ENCODE results near the gene SOD1.
"Not testable (repeated sequence)": the region's sequence is repeated elsewhere in the genome, so short reads cannot be mapped to it uniquely, and the experiment has no call there.

Gene SOD1

DNA sequence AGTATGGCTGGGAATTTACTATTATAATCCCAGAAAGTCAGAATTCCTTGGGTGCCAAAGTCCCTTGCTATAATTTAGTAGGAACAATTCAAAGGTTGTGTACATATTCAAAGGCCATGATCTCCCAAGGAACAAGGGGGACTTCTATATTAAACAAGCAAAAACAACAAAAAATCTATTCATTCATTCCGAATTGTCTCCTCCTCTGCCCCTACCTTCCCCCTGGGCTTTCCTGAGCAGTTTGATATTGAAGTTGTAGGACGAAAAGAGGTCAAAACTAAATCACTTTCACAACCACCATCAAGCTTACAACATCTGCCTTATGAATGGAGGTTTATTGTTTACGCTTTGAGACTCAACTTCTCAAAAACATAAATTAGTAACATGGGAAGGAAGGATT, 35.3 kb upstream of the SOD1 start:
- no peaks in the 10 kb centered on the region for H3K4me1 ChIP-seq (ENCODE audit: control insufficient read depth in 2 of 2, insufficient read depth in 1 of 2, low read depth in 1 of 2, low read length in 2 of 2)
- no CpG with 5 or more reads among the region's 3 CpGs for WGBS, 2 donors (ENCODE audit: extremely low coverage in 2 of 2, insufficient read length in 2 of 2, insufficient replicate concordance in 1 of 2)
- H3K23ac ChIP-seq (ENCODE audit: low read depth, low read length, poor library complexity): no peak overlapping the region
- H3K4me2 ChIP-seq (ENCODE audit: insufficient read depth, low read length, poor library complexity, severe bottlenecking): no peak overlapping the region
- H2BK15ac ChIP-seq (ENCODE audit: low read length): no peak overlapping the region
- H2BK12ac ChIP-seq (ENCODE audit: low read length): no peak overlapping the region
- H3K18ac ChIP-seq (ENCODE audit: low read length): no peak overlapping the region
- H3K9ac ChIP-seq (ENCODE audit: low read depth, low read length, poor library complexity): no peak overlapping the region
- H4K91ac ChIP-seq (ENCODE audit: low read depth, low read length, poor library complexity): no peak overlapping the region
- H2AK5ac ChIP-seq (ENCODE audit: low read depth, low read length): no peak overlapping the region
- H3K9me3 ChIP-seq (replicated peaks in 1 of 2; ENCODE audit: control insufficient read depth in 2 of 2, insufficient read depth in 1 of 2, low read depth in 1 of 2, low read length in 2 of 2): no peaks in the 10 kb centered on the region
- H3K14ac ChIP-seq (ENCODE audit: low read length): no peak overlapping the region
- H3K4ac ChIP-seq (ENCODE audit: low read length): no peak overlapping the region
- no peak overlapping the region for H2BK120ac ChIP-seq (ENCODE audit: low read depth, low read length)
- no peak overlapping the region for H2BK5ac ChIP-seq (ENCODE audit: low read length)
- H3K79me1 ChIP-seq (ENCODE audit: low read depth, low read length): no peaks in the 10 kb centered on the region
- no peak overlapping the region for H3K4me3 ChIP-seq (ENCODE audit: low read length in 2 of 2)
- H3K36me3 ChIP-seq (replicated peaks in 1 of 2; ENCODE audit: control insufficient read depth in 2 of 2, insufficient read depth in 2 of 2, low read length in 2 of 2): no peaks in the 10 kb centered on the region
- H2AFZ ChIP-seq (ENCODE audit: low read length): no peak overlapping the region
- no peak overlapping the region for H3K27ac ChIP-seq (replicated peaks; ENCODE audit: low read length)
- no peak overlapping the region for H4K8ac ChIP-seq (ENCODE audit: low read depth, low read length)
- DNase-seq (ENCODE audit: low spot score): no peak
- no peaks in the 10 kb centered on the region for H3K27me3 ChIP-seq (ENCODE audit: control insufficient read depth in 3 of 3, insufficient read depth in 3 of 3, low read depth in 1 of 3, low read length in 3 of 3)

DNA sequence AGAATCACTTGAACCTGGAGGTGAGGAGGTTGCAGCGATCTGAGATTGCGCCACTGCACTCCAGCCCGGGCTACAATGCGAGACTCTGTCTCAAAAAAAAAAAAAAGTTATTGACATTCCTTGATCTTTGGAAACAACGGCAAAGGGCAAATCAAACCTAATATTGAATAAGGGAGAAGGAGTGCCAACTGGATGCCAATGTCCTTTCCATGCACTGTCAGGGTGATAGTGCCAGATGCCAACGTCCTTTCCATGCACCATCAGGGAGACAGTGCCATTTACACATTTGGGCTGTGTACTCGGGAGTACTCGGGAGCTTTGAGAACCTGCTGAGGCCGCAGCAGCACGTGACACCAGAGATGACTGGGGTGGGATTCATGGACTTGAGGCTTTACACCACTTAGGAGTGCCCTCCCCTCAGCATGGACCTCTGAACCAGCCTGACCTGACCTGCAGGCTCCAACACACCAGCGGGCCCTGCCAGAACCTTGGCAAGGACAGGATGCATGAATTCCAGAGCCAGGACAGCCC, 34.5 kb upstream of the SOD1 start:
- Histone ChIP-seq H2AFZ (ENCODE audit: low read length) (no peak overlapping the region), H4K91ac (ENCODE audit: low read depth, low read length, poor library complexity) (no peak overlapping the region), H3K27ac (replicated peaks; ENCODE audit: low read length) (no peak overlapping the region), H2BK15ac (ENCODE audit: low read length) (no peak overlapping the region), H4K8ac (ENCODE audit: low read depth, low read length) (no peak overlapping the region), H3K14ac (ENCODE audit: low read length) (no peak overlapping the region), H2BK12ac (ENCODE audit: low read length) (no peak overlapping the region), H3K18ac (ENCODE audit: low read length) (no peak overlapping the region), H3K36me3 (replicated peaks in 1 of 2; ENCODE audit: control insufficient read depth in 2 of 2, insufficient read depth in 2 of 2, low read length in 2 of 2) (no peaks in the 10 kb centered on the region), H2AK5ac (ENCODE audit: low read depth, low read length) (no peak overlapping the region), H2BK5ac (ENCODE audit: low read length) (no peak overlapping the region), H3K23ac (ENCODE audit: low read depth, low read length, poor library complexity) (no peak overlapping the region), H3K9me3 (replicated peaks in 1 of 2; ENCODE audit: control insufficient read depth in 2 of 2, insufficient read depth in 1 of 2, low read depth in 1 of 2, low read length in 2 of 2) (no peaks in the 10 kb centered on the region), H2BK120ac (ENCODE audit: low read depth, low read length) (no peak overlapping the region), H3K79me1 (ENCODE audit: low read depth, low read length) (no peaks in the 10 kb centered on the region), H3K4ac (ENCODE audit: low read length) (no peak overlapping the region), H3K27me3 (ENCODE audit: control insufficient read depth in 3 of 3, insufficient read depth in 3 of 3, low read depth in 1 of 3, low read length in 3 of 3) (no peaks in the 10 kb centered on the region), H3K4me1 (ENCODE audit: control insufficient read depth in 2 of 2, insufficient read depth in 1 of 2, low read depth in 1 of 2, low read length in 2 of 2) (no peaks in the 10 kb centered on the region), H3K4me3 (ENCODE audit: low read length in 2 of 2) (no peak overlapping the region), H3K9ac (ENCODE audit: low read depth, low read length, poor library complexity) (no peak overlapping the region), H3K4me2 (ENCODE audit: insufficient read depth, low read length, poor library complexity, severe bottlenecking) (no peak overlapping the region)
- no CpG with 5 or more reads among the region's 11 CpGs for WGBS, 2 donors (ENCODE audit: extremely low coverage in 2 of 2, insufficient read length in 2 of 2, insufficient replicate concordance in 1 of 2)
- DNase-seq (ENCODE audit: low spot score): no peak

DNA sequence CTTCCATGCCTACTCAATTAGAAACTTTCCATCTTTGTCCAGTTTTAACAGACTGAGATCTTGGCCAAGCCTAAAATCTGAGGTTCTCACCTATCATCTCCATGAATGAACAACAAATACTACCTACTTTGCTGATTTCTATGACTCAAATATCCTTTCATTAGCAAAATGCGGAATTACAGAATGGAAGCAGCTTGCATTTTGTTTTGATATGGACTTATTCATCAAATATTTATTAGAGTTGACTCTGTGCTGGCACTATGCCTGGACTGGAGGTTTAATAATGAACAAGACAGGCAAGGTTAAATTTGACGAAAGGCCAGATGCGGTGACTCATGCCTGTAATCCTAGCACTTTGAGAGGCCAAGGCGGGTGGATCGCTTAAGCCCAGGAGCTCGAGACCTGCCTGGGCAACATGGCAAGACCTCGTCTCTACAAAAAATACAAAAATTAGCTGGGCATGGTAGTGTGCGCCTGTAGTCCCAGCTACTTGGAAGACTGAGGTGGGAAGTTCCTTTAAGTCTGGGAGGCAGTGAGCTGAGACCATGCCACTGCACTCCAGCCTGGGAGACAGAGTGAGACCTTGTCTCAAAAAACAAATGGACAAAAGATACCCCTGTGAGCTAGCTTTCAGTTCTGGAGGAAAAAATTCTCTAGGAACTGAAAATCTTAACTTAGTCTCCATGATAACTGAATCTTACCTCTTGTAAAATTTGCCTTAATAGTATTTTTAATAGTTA, 29.4 kb upstream of the SOD1 start:
- H2BK120ac ChIP-seq (ENCODE audit: low read depth, low read length): no peak overlapping the region
- H3K36me3 ChIP-seq (replicated peaks in 1 of 2; ENCODE audit: control insufficient read depth in 2 of 2, insufficient read depth in 2 of 2, low read length in 2 of 2): no peaks in the 10 kb centered on the region
- no peaks in the 10 kb centered on the region for H3K4me1 ChIP-seq (ENCODE audit: control insufficient read depth in 2 of 2, insufficient read depth in 1 of 2, low read depth in 1 of 2, low read length in 2 of 2)
- no peak overlapping the region for H3K4me2 ChIP-seq (ENCODE audit: insufficient read depth, low read length, poor library complexity, severe bottlenecking)
- H3K23ac ChIP-seq (ENCODE audit: low read depth, low read length, poor library complexity): no peak overlapping the region
- H2AK5ac ChIP-seq (ENCODE audit: low read depth, low read length): no peak overlapping the region
- H2BK5ac ChIP-seq (ENCODE audit: low read length): no peak overlapping the region
- no peak overlapping the region for H2AFZ ChIP-seq (ENCODE audit: low read length)
- WGBS, 2 donors (ENCODE audit: extremely low coverage in 2 of 2, insufficient read length in 2 of 2, insufficient replicate concordance in 1 of 2): no CpG with 5 or more reads among the region's 8 CpGs
- no peak overlapping the region for H4K91ac ChIP-seq (ENCODE audit: low read depth, low read length, poor library complexity)
- no peaks in the 10 kb centered on the region for H3K79me1 ChIP-seq (ENCODE audit: low read depth, low read length)
- H3K27me3 ChIP-seq (ENCODE audit: control insufficient read depth in 3 of 3, insufficient read depth in 3 of 3, low read depth in 1 of 3, low read length in 3 of 3): no peaks in the 10 kb centered on the region
- DNase-seq (ENCODE audit: low spot score): no peak
- H3K4ac ChIP-seq (ENCODE audit: low read length): no peak overlapping the region
- no peak overlapping the region for H3K4me3 ChIP-seq (ENCODE audit: low read length in 2 of 2)
- no peak overlapping the region for H3K9ac ChIP-seq (ENCODE audit: low read depth, low read length, poor library complexity)
- H2BK12ac ChIP-seq (ENCODE audit: low read length): no peak overlapping the region
- H2BK15ac ChIP-seq (ENCODE audit: low read length): no peak overlapping the region
- no peak overlapping the region for H4K8ac ChIP-seq (ENCODE audit: low read depth, low read length)
- H3K27ac ChIP-seq (replicated peaks; ENCODE audit: low read length): no peak overlapping the region
- H3K14ac ChIP-seq (ENCODE audit: low read length): no peak overlapping the region
- H3K18ac ChIP-seq (ENCODE audit: low read length): no peak overlapping the region
- no peaks in the 10 kb centered on the region for H3K9me3 ChIP-seq (replicated peaks in 1 of 2; ENCODE audit: control insufficient read depth in 2 of 2, insufficient read depth in 1 of 2, low read depth in 1 of 2, low read length in 2 of 2)

DNA sequence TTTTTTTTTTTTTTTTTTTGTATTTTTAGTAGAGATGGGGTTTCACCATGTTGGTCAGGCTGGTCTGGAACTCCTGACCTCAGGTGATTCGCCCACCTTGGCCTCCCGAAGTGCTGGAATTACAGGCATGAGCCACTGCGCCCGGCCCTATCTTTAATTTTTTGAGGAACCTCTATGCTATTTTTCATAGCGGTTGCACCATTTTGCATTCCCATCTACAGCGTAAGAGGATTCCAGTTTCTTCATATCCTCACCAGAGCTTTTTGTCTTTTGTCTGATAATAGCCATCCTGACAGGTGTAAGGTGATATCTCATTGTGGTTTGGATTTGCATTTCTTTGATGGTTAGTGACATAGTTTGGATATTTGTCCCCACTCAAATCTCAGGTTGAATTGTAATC, 27.6 kb upstream of the SOD1 start:
- not testable (repeated sequence) for H3K36me3 ChIP-seq (replicated peaks in 1 of 2; ENCODE audit: control insufficient read depth in 2 of 2, insufficient read depth in 2 of 2, low read length in 2 of 2); H3K4me3 ChIP-seq (ENCODE audit: low read length in 2 of 2); H3K4me1 ChIP-seq (ENCODE audit: control insufficient read depth in 2 of 2, insufficient read depth in 1 of 2, low read depth in 1 of 2, low read length in 2 of 2); H4K8ac ChIP-seq (ENCODE audit: low read depth, low read length); H4K91ac ChIP-seq (ENCODE audit: low read depth, low read length, poor library complexity); H2BK12ac ChIP-seq (ENCODE audit: low read length); H3K27ac ChIP-seq (replicated peaks; ENCODE audit: low read length); H2AK5ac ChIP-seq (ENCODE audit: low read depth, low read length); DNase-seq (ENCODE audit: low spot score); H3K9ac ChIP-seq (ENCODE audit: low read depth, low read length, poor library complexity); H2BK15ac ChIP-seq (ENCODE audit: low read length); H3K14ac ChIP-seq (ENCODE audit: low read length); H3K9me3 ChIP-seq (replicated peaks in 1 of 2; ENCODE audit: control insufficient read depth in 2 of 2, insufficient read depth in 1 of 2, low read depth in 1 of 2, low read length in 2 of 2); H2BK120ac ChIP-seq (ENCODE audit: low read depth, low read length); H3K4ac ChIP-seq (ENCODE audit: low read length); H2BK5ac ChIP-seq (ENCODE audit: low read length); H2AFZ ChIP-seq (ENCODE audit: low read length); H3K23ac ChIP-seq (ENCODE audit: low read depth, low read length, poor library complexity); H3K4me2 ChIP-seq (ENCODE audit: insufficient read depth, low read length, poor library complexity, severe bottlenecking); H3K79me1 ChIP-seq (ENCODE audit: low read depth, low read length); H3K18ac ChIP-seq (ENCODE audit: low read length); H3K27me3 ChIP-seq (ENCODE audit: control insufficient read depth in 3 of 3, insufficient read depth in 3 of 3, low read depth in 1 of 3, low read length in 3 of 3)
- WGBS, 2 donors (ENCODE audit: extremely low coverage in 2 of 2, insufficient read length in 2 of 2, insufficient replicate concordance in 1 of 2): no CpG with 5 or more reads among the region's 6 CpGs
